GM19035 (cell line): ENCODE data around the gene NTMT1.
"Not testable (repeated sequence)": the region's sequence is repeated elsewhere in the genome, so short reads cannot be mapped to it uniquely, and the experiment has no call there.

Experiments used
- ATAC-seq: cut with Tn5 transposase; IDR thresholded peaks from one replicate; pipeline ENCODE4 v1.9.1; 2021; ENCODE audit not compliant: unreplicated experiment

NTMT1 gene

DNA sequence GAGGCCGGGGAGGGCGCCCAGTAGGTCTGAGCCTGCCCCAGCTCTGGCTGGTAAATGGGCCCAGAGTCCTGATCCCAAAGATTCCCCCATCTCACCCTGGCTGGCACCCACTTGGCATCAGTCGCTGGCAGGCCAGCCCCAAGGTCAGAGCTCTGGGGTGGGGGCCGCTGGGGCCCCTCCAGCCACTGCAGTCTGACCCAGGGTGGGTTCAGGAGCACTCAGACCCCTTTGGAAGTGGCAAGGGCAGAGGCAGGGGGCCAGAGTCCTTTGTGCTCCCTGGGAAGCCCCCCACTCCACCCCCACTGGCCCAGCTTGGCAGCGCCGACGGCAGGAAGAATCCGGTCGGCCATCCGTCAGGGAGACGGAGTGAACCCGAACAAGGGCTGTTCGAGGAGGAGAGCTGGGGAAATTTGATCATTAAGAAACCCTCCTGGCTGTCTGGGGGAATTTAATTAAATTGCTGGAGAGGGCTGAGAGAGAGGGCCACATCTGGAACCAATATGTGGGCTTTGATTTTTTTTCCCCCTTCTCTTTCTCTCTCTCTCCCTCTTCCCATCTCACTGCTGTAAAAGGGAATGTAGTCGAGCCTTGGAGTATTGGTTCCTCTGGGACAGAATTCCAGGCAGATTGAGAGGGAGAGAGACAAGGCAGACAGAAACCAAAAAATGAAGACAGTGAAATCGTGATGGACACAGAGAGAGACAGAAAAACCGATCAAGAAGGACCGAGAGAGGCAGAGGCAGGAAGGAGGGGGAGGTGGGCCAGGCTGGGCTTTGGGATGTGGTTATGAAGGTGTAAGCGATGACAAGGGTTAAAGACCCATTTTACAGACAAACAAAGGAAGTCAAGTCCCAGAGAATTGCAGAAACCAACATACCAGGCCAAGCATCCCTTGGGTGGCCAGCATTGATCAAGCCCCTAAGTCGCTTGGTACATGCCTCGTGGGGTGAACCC, 24.0 kb downstream of the NTMT1 start:
- no peak for ATAC-seq

DNA sequence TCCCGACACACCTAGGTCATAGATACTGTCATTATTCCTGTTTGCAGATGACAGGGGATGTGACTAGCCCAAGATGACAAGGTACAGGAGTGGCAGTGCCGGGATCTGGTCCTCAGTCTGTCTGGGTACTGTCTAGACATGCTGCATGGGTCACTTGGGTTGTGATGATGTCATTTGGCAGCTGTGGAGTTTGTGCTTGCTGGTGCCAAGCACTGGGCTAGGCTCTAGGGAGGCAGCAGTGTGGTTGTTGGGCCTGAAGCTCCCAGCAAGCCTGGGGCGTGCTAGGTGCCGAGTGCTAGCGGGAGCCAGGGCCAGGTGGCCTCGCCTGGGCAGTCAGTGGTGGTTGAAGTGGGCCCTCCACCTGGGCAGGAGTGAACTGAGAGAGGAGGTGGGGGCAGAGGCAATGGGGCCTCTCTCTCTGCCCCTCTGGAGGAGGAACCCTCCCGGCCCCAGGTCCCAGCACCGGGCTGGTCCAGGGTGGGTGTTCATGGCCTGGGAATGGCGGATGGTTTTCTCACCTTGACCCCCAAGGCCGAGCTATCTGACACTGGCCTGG, 24.8 kb downstream of the NTMT1 start:
- no peak for ATAC-seq

DNA sequence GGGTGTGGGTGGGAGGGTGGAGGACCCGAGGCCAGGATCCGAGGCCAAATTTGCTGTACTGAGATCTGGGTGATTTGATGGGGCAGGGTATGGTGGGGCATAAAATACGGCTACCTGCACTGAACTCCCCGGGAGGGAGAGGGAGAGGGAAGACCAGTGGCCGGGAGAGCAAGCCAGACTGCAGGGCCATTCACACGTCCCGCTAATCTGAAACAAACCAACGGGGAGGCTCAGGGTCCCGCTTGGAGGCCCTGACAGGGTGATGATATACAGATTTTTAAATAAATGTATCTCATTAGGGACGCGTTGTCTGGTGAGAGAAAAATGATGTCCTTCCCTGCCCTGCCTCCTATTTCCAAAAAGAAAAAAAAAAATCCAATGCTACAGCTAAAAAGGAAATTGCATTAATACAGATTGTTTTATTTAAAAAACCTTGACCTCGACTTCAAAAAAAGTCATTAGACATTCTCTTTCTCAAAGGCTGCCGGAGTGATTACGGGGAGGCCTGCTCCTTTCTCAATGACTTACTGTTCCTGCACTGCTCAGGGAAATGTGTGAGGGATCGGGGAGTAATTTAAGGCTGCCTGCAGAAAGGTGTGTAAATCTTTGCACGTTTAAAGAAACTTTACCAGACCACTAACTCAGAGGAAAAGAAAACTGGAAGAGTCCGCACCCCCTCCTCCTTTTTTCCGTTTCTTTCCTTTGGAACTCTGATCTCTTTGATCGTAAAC, 28.0 kb downstream of the NTMT1 start:
- ATAC-seq = no peak

DNA sequence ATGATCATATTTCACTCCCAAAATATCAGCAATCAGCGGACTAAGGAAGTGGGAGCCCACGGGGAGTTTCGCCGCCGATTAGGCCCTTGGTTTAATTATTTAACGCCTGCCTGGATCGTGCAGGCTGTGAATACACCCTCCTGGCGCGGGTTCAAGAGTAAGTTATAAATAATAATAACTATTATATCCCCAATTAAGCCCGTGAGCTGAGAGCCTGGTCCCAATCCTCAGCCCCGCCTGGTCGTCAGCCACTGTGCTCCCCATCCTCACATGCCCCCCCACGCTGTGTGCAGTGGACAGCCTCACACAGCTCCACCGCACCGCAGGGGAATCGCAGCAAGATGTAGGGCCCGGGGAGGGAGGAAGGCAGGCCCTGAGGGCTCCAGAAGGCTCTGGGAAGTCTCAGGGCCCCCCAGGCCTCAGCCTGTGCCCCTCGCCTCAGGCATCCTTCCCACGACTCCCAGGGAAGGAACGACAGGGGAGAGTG, 28.6 kb downstream of the NTMT1 start:
- ATAC-seq = no peak

DNA sequence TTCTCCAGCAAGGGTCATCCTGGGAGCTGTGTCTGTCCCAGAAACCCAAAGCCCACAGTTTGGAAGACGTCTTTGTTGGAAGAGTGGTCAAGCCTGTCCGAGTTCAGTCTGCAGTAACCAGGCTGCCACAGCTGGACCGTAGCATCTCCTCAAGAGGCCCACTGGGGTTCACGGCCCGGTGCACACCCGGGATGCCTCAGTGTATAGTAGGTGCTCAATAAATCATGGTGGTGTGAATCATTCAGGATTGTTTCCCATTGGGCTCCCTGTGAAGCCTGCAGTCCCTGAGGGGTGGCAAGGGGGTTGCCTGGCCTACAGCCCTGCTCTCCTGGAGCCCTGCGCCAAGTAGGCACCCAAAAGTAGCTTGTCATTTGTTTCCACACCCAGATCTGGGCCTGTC, 29.2 kb downstream of the NTMT1 start:
- no peak for ATAC-seq

DNA sequence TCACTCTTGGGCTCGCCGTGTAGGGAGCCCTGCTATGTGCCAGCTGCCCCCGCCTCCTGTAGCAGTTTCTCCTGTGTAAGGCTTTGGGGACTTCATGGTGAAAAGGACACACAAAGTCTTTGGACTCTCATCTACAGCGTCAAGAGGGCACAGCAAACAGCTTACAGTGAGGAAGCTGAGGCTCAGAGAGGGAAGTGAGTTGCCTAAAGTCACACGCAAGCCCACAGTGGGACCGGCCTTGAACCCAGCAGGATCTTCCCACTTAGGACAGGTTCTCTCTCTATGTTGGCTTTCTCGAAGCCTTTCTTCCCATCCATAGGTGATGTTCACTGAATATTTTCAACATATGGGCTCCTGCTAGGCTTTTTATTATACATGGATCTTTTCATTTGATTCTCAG, 29.7 kb downstream of the NTMT1 start:
- ATAC-seq = no peak

DNA sequence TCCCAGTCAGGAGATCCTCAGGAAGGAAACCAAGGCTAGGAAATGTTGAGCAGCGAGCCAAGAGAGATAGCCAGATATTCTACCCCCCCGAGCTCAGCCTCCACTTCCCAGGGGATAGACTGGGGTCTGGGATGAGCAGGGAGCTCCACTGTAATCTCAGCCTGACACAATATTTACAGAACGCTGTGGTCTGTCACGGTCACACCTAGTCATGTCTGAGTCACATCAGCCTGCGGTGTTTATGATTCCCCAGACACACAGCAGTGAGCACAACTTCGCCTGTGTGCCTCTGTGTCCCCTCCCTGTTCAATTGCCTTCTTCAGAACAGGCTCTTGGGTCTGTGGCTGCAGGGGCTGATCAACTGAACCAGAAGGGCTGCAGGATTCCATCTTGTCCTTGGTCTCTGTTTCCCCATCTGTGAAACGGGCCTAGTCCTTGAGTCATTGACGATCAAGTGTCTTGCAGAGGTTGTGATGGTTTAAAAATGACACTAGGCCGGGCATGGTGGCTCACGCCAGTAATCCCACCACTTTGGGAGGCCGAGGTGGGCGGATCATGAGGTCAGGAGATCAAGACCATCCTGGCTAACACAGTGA, 30.9 kb downstream of the NTMT1 start:
- no peak for ATAC-seq

DNA sequence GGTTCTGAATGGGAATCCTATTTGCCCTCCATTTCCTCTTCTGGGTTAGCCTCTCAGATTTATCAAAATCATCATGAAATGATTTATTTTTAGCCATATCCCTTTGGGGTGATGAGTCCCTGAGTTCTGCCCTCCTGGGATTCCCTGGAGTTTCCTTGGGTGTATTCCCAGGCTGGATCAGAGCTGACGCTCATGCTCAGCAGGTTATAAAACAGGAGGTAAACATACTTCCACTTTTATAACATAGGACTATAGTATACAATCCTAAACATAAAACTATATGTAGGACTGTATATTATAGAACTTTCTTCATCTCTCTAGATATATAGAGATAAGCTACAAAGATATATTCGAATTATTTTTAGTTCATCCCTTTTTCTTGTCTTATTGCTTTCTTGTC, 35.1 kb downstream of the NTMT1 start:
- ATAC-seq = no peak

DNA sequence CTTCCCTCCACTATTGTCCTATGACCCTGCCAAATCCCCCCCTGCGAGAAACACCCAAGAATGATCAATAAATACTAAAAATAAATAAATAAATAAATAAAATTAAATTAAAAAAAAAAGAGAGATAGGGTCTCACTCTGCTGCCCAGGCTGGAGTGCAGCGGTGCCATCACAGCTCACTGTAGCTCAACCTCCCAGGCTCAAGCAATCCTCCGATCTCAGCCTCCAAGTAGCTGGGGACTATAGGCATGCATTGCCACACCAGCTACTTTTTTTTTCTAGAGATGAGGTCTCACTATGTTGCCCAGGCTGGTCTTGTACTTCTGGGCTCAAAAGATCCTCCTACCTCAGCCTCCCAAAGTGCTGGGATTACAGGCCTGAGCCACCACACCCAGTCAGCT, 36.3 kb downstream of the NTMT1 start:
- ATAC-seq = not testable (repeated sequence)

DNA sequence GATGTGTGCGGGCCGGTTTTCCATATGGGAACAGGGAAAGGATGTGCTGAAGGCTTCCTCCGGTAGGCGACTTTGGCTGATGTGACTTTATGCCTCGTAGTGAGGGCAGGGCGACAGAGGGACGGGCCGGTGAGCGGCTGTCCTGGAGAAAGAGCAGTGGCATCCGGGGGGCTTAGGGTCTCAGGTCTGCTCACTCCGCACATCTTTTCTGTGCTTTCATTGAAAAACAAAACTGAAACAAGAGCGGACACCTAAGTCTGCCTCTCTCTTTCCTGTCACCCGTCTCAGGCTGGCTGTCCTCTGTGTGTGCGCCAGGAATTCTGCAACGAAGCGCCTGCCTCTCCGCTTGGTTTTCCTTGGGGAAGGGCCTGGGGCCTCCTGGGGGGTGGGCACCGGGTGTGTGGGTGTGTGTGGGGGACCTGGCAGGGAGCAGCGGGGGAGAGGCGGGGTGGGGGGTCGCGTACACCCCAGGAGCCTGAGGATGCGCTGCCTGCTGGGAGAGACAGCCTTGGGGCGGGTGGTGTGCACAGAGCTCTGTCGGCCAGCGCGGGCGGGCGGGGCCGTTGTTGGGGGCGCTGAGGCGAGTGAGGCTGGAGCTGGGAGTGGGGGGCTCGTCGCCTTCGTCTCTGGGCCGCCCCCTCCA, 38.9 kb downstream of the NTMT1 start:
- no peak for ATAC-seq

DNA sequence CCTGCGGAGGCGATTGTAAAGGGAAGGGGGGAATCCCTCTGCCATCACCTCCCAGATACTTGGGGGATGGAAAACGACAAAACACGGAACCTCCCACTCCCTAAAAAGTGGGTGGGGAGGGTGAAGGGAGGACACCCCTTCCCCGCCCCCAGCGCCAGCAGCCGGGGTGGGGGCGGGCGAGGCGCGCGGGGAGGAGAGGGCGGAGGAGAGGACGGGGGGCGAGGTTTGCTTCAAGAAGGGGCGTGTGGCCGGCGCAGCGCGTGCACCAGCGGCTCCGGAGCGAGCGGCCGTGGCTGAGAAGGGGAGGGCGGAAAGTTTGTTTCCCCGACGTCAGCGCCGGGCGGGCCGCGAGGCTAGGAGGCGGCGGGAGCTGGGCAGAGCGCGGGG, 39.4 kb downstream of the NTMT1 start, which contains the start of gene PRRX2:
TSS of gene PRRX2 (plus strand) at position 259 of the 387 bp plus-strand sequence. CDS start 221 bp downstream, outside the sequence.
- no peak for ATAC-seq

DNA sequence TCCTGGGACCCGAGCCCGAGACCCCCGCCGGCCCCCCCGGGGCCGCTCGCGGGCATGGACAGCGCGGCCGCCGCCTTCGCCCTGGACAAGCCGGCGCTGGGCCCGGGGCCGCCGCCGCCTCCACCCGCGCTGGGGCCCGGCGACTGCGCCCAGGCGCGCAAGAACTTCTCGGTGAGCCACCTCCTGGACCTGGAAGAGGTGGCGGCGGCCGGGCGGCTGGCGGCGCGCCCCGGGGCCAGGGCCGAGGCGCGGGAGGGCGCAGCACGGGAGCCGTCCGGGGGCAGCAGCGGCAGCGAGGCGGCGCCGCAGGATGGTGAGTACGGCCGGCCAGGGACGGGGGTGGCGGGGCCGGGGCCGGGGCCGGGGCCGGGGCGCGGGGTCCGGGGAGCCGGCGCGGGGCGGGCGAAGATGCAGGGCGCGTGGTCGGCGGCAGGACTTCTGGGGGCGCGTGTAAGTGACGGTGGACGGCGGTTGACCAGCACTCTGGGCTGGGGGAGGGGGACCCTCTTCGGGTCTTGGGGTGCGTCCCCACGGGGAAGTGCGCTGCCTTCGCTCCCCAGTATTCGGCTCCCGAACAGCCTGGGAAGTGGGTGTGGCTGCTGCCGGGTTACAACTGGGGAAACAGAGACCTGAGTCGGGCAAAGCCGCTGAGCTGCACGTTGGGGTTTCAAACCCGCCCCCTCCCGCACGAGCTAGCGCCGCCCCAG, 40.0 kb downstream of the NTMT1 start:
- ATAC-seq = no peak

DNA sequence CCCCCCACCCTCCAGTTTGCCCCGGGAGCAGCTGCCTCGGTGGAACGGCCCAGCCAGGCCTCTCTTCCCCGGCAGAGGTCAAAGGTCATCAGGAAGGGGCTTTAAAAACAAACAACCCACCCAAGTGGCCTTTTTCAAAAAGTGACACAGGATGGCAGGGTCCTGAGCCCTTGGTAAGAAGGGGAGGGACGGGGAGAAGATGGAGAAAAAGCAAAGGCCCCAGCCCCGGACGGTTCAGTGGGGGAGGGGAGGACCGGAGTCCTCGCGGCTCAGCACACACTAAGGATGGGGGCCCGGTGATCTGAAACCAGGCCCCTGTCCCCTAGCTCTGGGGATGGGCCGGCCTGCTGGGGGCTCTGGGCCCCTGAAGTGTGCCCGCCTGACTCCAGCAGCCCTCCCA, 40.6 kb downstream of the NTMT1 start:
- ATAC-seq = no peak

DNA sequence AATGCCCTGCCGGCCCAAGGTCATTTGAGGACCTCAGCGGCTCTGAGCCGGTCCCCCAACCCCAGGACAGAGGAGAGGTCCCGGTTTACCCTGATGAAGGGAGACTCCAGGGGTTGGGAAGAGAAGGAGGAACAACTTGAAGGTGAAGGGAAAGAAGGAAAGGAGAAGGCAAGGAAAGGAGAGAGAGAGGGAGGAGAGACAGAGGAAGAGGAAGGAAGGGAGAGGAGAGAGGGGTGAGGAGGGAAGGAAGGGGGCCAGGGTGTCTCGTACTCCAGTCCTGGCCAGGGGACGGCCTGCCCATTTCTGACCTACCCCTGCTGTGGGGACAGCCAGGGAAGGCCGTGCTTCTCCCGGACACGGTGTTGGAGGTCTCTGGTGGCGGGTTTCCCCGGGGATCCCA, 41.4 kb downstream of the NTMT1 start:
- ATAC-seq = no peak

DNA sequence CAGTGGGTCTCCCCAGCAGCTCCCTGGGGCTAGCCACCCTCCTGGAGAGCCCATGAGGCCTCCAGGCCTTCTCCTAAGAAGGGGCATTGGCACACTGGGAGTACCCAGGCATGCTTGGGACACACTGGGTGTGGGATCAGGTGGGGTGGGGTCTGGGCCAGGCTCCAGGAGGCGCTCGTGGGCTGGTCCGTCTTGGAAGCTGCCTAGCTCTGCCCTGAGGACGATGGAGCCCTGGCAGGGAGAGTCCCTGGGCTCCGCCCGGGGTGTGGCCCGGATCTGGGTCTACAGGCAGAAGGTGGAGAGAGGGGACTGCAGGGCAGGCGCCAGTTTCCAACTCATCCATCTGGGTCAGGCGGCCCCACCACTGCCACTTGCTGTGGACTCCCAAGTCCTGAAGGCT, 41.9 kb downstream of the NTMT1 start:
- ATAC-seq = no peak

DNA sequence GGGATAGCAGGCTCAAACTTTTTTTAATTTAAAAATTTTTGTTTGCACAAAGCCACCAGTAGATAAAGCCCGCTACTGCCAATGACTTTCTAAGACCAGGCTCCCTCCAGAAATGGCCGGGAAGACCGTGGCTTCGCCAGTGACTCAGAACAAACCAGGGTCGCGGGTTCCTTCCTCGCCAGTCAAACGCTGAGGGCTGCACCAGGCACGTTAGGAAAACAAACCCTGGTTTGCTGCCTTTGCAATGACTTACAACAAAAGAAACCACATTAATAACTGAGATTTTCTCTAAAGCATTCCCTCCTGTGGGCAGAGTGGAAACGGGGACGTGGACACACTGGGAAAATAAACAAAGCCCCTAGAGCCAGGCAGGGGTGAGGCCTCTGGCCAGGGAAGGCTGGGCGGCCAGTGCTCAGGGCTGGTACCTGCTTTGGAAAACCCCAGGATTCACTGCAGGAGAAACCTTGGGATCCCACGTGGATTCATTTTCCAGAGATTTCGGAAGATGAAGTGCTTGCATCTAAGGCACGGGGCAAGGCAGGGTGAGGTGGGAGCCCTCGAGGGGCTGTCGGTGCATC, 43.3 kb downstream of the NTMT1 start:
- ATAC-seq = no peak

DNA sequence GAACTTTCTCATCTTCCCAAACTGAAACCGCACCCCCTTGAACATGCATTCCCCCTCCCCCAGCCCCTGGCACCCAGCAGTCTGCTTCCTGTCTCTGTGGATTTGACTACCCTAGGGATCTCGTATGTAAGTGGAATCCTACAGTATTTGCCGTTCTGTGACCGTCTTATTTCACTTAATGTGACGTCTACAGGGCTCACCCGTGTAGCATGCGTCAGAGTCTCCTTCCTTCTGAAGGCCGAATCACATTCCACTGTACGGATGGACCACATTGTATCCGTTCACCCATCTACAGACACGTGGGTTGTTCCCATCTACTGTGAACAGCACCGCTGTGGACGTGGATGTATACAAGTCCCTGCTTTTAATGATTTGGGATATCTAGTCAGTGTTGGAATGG, 44.0 kb downstream of the NTMT1 start:
- no peak for ATAC-seq

DNA sequence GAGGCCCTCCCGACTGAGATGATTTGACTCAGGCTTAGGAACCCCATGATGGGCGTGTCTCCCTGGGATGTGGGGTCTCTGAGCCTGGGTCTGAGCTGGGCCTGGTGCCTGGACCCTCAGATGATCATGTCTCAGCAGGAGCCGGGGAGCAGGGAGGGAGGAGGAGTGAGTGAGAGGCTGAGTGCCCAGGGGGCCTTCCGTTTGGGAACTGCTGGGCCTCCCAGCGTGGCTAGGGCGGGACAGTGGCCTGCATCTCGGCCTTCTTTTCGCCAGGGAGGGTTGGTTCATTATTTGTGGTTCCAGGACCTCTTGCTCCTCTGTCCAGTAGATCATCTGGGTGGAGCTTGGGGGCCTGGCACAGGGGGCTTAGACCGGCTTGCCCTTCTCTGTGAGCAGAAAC, 45.1 kb downstream of the NTMT1 start:
- ATAC-seq = no peak

DNA sequence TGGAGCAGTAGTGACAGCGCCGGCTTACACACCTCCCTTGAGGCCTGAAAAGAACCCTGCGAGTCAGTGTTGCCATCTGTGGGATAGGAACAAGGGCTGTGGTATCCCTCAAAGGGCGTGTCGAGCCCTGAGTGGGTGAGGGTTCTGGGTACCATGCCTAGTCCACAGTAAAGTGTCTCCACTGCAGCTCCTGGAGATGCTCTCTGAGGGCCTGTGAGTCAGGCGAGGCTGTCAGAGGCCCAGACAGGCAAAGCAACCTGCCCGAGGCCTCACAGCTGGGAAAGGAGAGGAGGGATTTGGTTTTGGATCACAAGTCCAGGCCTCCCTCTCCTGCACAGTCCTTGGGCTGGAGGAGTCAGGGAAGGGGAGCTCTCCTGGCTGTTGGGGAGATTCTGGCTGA, 45.6 kb downstream of the NTMT1 start:
- ATAC-seq = no peak

DNA sequence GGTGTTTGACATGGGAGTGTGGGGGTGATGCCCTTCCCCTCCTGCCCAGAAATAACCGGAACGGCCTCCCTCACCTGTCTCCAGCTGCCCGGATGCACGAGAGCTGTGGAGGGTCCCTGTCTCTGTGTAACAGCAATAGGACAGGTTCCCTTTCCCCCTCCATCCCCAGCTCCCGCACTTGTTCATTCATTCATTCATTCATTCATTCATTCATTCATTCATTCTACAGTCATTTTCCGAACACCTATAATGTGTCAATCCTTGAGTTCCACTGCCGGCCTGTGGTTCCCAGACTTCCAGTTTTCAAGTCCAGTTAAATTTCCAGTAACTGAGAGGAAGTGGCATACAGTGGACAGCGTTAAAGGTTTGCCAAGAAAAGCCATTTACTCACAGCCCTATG, 46.7 kb downstream of the NTMT1 start:
- no peak for ATAC-seq
